ENCODE results near the gene FAM3D.

FAM3D gene

GRCh38 chr3:58661836-58662420, 4.6 kb downstream of the FAM3D start:
- Histone ChIP-seq H3K27me3 (ENCODE audit: control insufficient read depth, low read length) (no peaks in the 10 kb centered on the region), H4K20me1 (ENCODE audit: control insufficient read depth, insufficient read depth, low read depth, low read length) (no peaks in the 10 kb centered on the region), H3K79me2 (ENCODE audit: control insufficient read depth, low read length) (no peaks in the 10 kb centered on the region), H3K4me1 (ENCODE audit: control insufficient read depth, low read length) (no peaks in the 10 kb centered on the region), H3F3A (ENCODE audit: control insufficient read depth, insufficient read depth) (no peaks in the 10 kb centered on the region), H3K4me2 (ENCODE audit: low read length) (no peak overlapping the region), H3K27ac (ENCODE audit: low read depth, low read length) (no peak overlapping the region), H3K36me3 (ENCODE audit: control insufficient read depth, low read length) (no peaks in the 10 kb centered on the region), H3K4me3 (ENCODE audit: low read length) (no peak overlapping the region), H3K9me3 (ENCODE audit: control insufficient read depth, insufficient read depth, low read length) (no peaks in the 10 kb centered on the region), H3K9me2 (replicated peaks; ENCODE audit: control insufficient read depth, low read length) (no peaks in the 10 kb centered on the region)
- TF ChIP-seq, protein P1, sequence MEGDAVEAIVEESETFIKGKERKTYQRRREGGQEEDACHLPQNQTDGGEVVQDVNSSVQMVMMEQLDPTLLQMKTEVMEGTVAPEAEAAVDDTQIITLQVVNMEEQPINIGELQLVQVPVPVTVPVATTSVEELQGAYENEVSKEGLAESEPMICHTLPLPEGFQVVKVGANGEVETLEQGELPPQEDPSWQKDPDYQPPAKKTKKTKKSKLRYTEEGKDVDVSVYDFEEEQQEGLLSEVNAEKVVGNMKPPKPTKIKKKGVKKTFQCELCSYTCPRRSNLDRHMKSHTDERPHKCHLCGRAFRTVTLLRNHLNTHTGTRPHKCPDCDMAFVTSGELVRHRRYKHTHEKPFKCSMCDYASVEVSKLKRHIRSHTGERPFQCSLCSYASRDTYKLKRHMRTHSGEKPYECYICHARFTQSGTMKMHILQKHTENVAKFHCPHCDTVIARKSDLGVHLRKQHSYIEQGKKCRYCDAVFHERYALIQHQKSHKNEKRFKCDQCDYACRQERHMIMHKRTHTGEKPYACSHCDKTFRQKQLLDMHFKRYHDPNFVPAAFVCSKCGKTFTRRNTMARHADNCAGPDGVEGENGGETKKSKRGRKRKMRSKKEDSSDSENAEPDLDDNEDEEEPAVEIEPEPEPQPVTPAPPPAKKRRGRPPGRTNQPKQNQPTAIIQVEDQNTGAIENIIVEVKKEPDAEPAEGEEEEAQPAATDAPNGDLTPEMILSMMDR (IDR thresholded peaks at IDR 0.05; ENCODE audit: low read depth, low read length, poor library complexity, severe bottlenecking), result no peak
- TF ChIP-seq EZH2phosphoT487 (IDR thresholded peaks at IDR 0.05; ENCODE audit: borderline replicate concordance, low read length), result no peak

GRCh38 chr3:58660998-58661397, 5.6 kb downstream of the FAM3D start:
- no peaks in the 10 kb centered on the region for H4K20me1 ChIP-seq (ENCODE audit: control insufficient read depth, insufficient read depth, low read depth, low read length)
- no peaks in the 10 kb centered on the region for H3F3A ChIP-seq (ENCODE audit: control insufficient read depth, insufficient read depth)
- H3K4me3 ChIP-seq (ENCODE audit: low read length), result no peak overlapping the region
- H3K4me1 ChIP-seq (ENCODE audit: control insufficient read depth, low read length), result no peaks in the 10 kb centered on the region
- no peaks in the 10 kb centered on the region for H3K9me2 ChIP-seq (replicated peaks; ENCODE audit: control insufficient read depth, low read length)
- no peaks in the 10 kb centered on the region for H3K27me3 ChIP-seq (ENCODE audit: control insufficient read depth, low read length)
- no peaks in the 10 kb centered on the region for H3K9me3 ChIP-seq (ENCODE audit: control insufficient read depth, insufficient read depth, low read length)
- no peaks in the 10 kb centered on the region for H3K79me2 ChIP-seq (ENCODE audit: control insufficient read depth, low read length)
- no peaks in the 10 kb centered on the region for H3K36me3 ChIP-seq (ENCODE audit: control insufficient read depth, low read length)
- no peak overlapping the region for H3K27ac ChIP-seq (ENCODE audit: low read depth, low read length)
- TF ChIP-seq EZH2phosphoT487 (IDR thresholded peaks at IDR 0.05; ENCODE audit: borderline replicate concordance, low read length), result no peak
- TF ChIP-seq, protein P1 (IDR thresholded peaks at IDR 0.05; ENCODE audit: low read depth, low read length, poor library complexity, severe bottlenecking), result no peak
- H3K4me2 ChIP-seq (ENCODE audit: low read length), result no peak overlapping the region

GRCh38 chr3:58659051-58659675, 7.4 kb downstream of the FAM3D start:
- Histone ChIP-seq H3K9me3 (ENCODE audit: control insufficient read depth, insufficient read depth, low read length) (no peaks in the 10 kb centered on the region), H4K20me1 (ENCODE audit: control insufficient read depth, insufficient read depth, low read depth, low read length) (no peaks in the 10 kb centered on the region), H3K9me2 (replicated peaks; ENCODE audit: control insufficient read depth, low read length) (no peaks in the 10 kb centered on the region), H3F3A (ENCODE audit: control insufficient read depth, insufficient read depth) (no peaks in the 10 kb centered on the region), H3K27ac (ENCODE audit: low read depth, low read length) (no peak overlapping the region), H3K4me1 (ENCODE audit: control insufficient read depth, low read length) (no peaks in the 10 kb centered on the region), H3K4me3 (ENCODE audit: low read length) (no peak overlapping the region), H3K27me3 (ENCODE audit: control insufficient read depth, low read length) (no peaks in the 10 kb centered on the region), H3K4me2 (ENCODE audit: low read length) (no peak overlapping the region), H3K79me2 (ENCODE audit: control insufficient read depth, low read length) (no peaks in the 10 kb centered on the region), H3K36me3 (ENCODE audit: control insufficient read depth, low read length) (no peaks in the 10 kb centered on the region)
- TF ChIP-seq, protein P1 (IDR thresholded peaks at IDR 0.05; ENCODE audit: low read depth, low read length, poor library complexity, severe bottlenecking), result no peak

All from DOHH2 (cell line).